HepG2 (cell line): ENCODE results near the gene CUL4A. TPM values are rescaled to one million over a fixed set of nuclear protein-coding genes. Genes with fewer than 3 reads are reported as not detected.

Experiments used
- ATAC-seq: fragments of 200-7000 bp; cut with Tn5 transposase; 3 replicates; pipeline ENCODE4 v1.9.1; 2020; ENCODE audit warnings: mild to moderate bottlenecking, moderate library complexity
- BruUV-seq: library from RNA; stranded (reverse); fragments of 400-500 nt; replicated peaks from 2 replicates; lab custom pipeline; 2021; lab: Mats Ljungman, UMichigan
- CTCF ChIA-PET: fragments of 300-600 bp; formaldehyde crosslinking; extraction: SDS; loops from one replicate; lab custom pipeline; 2021; ENCODE audit warnings: low total read pairs, inconsistent platforms, low intra/inter-chr PET ratio; lab: Yijun Ruan, JAX
- POLR2A ChIA-PET: fragments of 350-600 bp; sonication (Branson Sonifier 250); formaldehyde crosslinking; loops from one replicate; lab custom pipeline; 2020; ENCODE audit warnings: antibody characterized with exemption, inconsistent platforms; lab: Yijun Ruan, JAX
- DNase-seq: peaks from one replicate; pipeline ENCODE4 v3.0.0-alpha.2; 2015; ENCODE audit warnings: low spot score
- FAIRE-seq: peaks from 3 replicates; lab custom pipeline; 2011; peaks lifted over from hg19 to GRCh38; lab: Jason Lieb, UNC
- H2AFZ ChIP-seq: one replicate; pipeline ENCODE4 v1.6.1; 2011; ENCODE audit warnings: low read length, inconsistent platforms
- H3K27ac ChIP-seq: fragments of 300-600 bp; 3 replicates; pipeline ENCODE4 v1.8.0; 2011; ENCODE audit warnings: mixed run types, mild to moderate bottlenecking, mixed read lengths, low read length, inconsistent platforms; ENCODE audit not compliant: insufficient read depth; ENCODE audit errors: extremely low read length
- H3K27me3 ChIP-seq, 2 experiments: fragments of 200-600 bp in 1 of 2; 2 replicates in 1 of 2; 3 replicates in 1 of 2; pipeline versions ENCODE4 v1.6.0 to v1.8.0; 2011; ENCODE audit warnings: low read length in 2 of 2, mild to moderate bottlenecking in 2 of 2, moderate library complexity in 2 of 2, inconsistent platforms in 1 of 2; ENCODE audit not compliant: insufficient read depth in 2 of 2, control insufficient read depth in 1 of 2
- H3K36me3 ChIP-seq, 2 experiments: fragments of 200-600 bp in 1 of 2; replicated peaks in 1 of 2; 2 replicates in 1 of 2; 3 replicates in 1 of 2; pipeline versions ENCODE4 v1.5.1 to v1.8.0; 2011; ENCODE audit warnings: low read length in 2 of 2, inconsistent platforms in 1 of 2; ENCODE audit not compliant: insufficient read depth in 2 of 2, control insufficient read depth in 1 of 2
- H3K4me1 ChIP-seq: 2 replicates; pipeline ENCODE4 v1.5.1; 2012; ENCODE audit warnings: low read length, inconsistent platforms; ENCODE audit not compliant: insufficient read depth
- H3K4me2 ChIP-seq: 2 replicates; pipeline ENCODE4 v1.6.0; 2011; ENCODE audit warnings: low read depth, low read length, inconsistent platforms
- H3K4me3 ChIP-seq, 3 experiments: fragments of 200-600 bp in 1 of 3; sonication (generic), shearing (Covaris generic) in 1 of 3; replicated peaks in 1 of 3; 2 replicates each; pipeline ENCODE4 v1.5.1; 2011 to 2016; ENCODE audit warnings: low read length in 3 of 3, inconsistent platforms in 2 of 3, low read depth in 2 of 3, mild to moderate bottlenecking in 2 of 3, control low read depth in 1 of 3, mixed read lengths in 1 of 3; ENCODE audit not compliant: insufficient read depth in 1 of 3
- H3K79me2 ChIP-seq: one replicate; pipeline ENCODE4 v1.6.1; 2011; ENCODE audit warnings: low read length, inconsistent platforms; ENCODE audit not compliant: insufficient read depth
- H3K9ac ChIP-seq: 2 replicates; pipeline ENCODE4 v1.6.0; 2011; ENCODE audit warnings: mild to moderate bottlenecking, low read depth, low read length, inconsistent platforms; ENCODE audit not compliant: insufficient read depth
- H3K9me3 ChIP-seq: 2 replicates; pipeline ENCODE4 v1.5.1; 2012; ENCODE audit warnings: mild to moderate bottlenecking, low read length
- H4K20me1 ChIP-seq: 2 replicates; pipeline ENCODE4 v1.6.0; 2011; ENCODE audit warnings: inconsistent platforms, mild to moderate bottlenecking, low read length, moderate library complexity; ENCODE audit not compliant: insufficient read depth
- ARHGAP35 ChIP-seq: sonication (generic); formaldehyde crosslinking; IDR thresholded peaks from 2 replicates; pipeline ENCODE4 v1.9.0; 2022; ENCODE audit warnings: mild to moderate bottlenecking, inconsistent platforms, moderate library complexity, missing genetic modification reagents, borderline replicate concordance
- CHD4 ChIP-seq: fragments of 200-600 bp; sonication (generic); IDR thresholded peaks from 2 replicates; pipeline ENCODE4 v1.7.0; 2017; ENCODE audit warnings: mild to moderate bottlenecking, low read length, borderline replicate concordance
- PAXIP1 ChIP-seq: sonication (generic); formaldehyde crosslinking; conservative IDR thresholded peaks from 2 replicates; pipeline ENCODE4 v1.4.0; 2020; ENCODE audit warnings: mild to moderate bottlenecking, missing genetic modification reagents, moderate library complexity
- SMYD3 ChIP-seq: sonication (generic); formaldehyde crosslinking; IDR thresholded peaks from 2 replicates; pipeline ENCODE4 v1.8.1; 2023; ENCODE audit warnings: mild to moderate bottlenecking, missing genetic modification reagents
- SRF ChIP-seq: IDR thresholded peaks from 2 replicates; pipeline ENCODE4 v1.6.1; 2011; ENCODE audit warnings: mild to moderate bottlenecking, low read depth, low read length, moderate library complexity
- TFDP1 ChIP-seq: IDR thresholded peaks from 2 replicates; pipeline ENCODE4 v1.6.1; 2016; ENCODE audit warnings: missing compliant biosample characterization, missing genetic modification reagents, borderline replicate concordance
- ZC3H13 ChIP-seq: sonication (generic); formaldehyde crosslinking; IDR thresholded peaks from 2 replicates; pipeline ENCODE4 v1.8.1; 2023; ENCODE audit warnings: mild to moderate bottlenecking, missing genetic modification reagents, moderate library complexity
- ZMYM4 ChIP-seq: sonication (generic); formaldehyde crosslinking; IDR thresholded peaks from 2 replicates; pipeline ENCODE4 v1.8.1; 2023; ENCODE audit warnings: mild to moderate bottlenecking, missing genetic modification reagents
- ZNF543 ChIP-seq: sonication (generic); formaldehyde crosslinking; IDR thresholded peaks from 2 replicates; pipeline ENCODE4 v1.4.0; 2020; ENCODE audit warnings: mild to moderate bottlenecking, missing genetic modification reagents
- ZNF546 ChIP-seq: sonication (generic); formaldehyde crosslinking; conservative IDR thresholded peaks from 2 replicates; pipeline ENCODE4 v1.8.1; 2023; ENCODE audit warnings: mild to moderate bottlenecking, missing genetic modification reagents
- ZNF616 ChIP-seq: sonication (generic); formaldehyde crosslinking; IDR thresholded peaks from 2 replicates; pipeline ENCODE4 v1.5.0; 2020; ENCODE audit warnings: low read depth, mild to moderate bottlenecking, missing genetic modification reagents
- ZNF639 ChIP-seq: conservative IDR thresholded peaks from 2 replicates; pipeline ENCODE4 v1.6.1; 2018; ENCODE audit warnings: missing genetic modification reagents
- ZNF672 ChIP-seq: sonication (generic); formaldehyde crosslinking; IDR thresholded peaks from 2 replicates; pipeline ENCODE4 v1.8.1; 2022; ENCODE audit warnings: missing genetic modification reagents
- ZNF703 ChIP-seq: sonication (generic); formaldehyde crosslinking; IDR thresholded peaks from 2 replicates; pipeline ENCODE4 v1.5.1; 2020; ENCODE audit warnings: missing genetic modification reagents, mild to moderate bottlenecking, moderate library complexity, borderline replicate concordance
- ZZZ3 ChIP-seq: sonication (generic); formaldehyde crosslinking; IDR thresholded peaks from 2 replicates; pipeline ENCODE4 v1.4.0; 2020; ENCODE audit warnings: missing genetic modification reagents, mild to moderate bottlenecking, borderline replicate concordance
- WGBS: methylation state at CpG from one replicate; pipeline ENCODE4 v1.1.6; 2017; ENCODE audit warnings: low lambda C conversion rate; 5-methylcytosine and 5-hydroxymethylcytosine counted together
- in situ Hi-C: cut with HindIII; loops from 2 replicates; pipeline ENCODE4 v1.10.0; 2017; ENCODE audit warnings: low pct_unique_long_range_greater_than_20kb; ENCODE audit not compliant: extremely low pct_ligation_motif_present
- intact Hi-C: fragments of 100-400 bp; cut with micrococcal nuclease; formaldehyde crosslinking; loops from one replicate; pipeline ENCODE4 v1.10.0; 2022; ENCODE audit not compliant: unreplicated experiment
- polyA plus RNA-seq, 8 experiments: library from polyadenylated mRNA; depleted of rRNA in 3 of 8; stranded (reverse) in 7 of 8; unstranded in 1 of 8; fragments of >200 nt; fragmentation: Illumina TruSeq in 4 of 8; extraction: Trizol in 4 of 8; gene quantifications; 2 replicates each; pipeline versions ENCODE4 v1.2.1 to v1.2.3, GENCODE V29; 2011 to 2016; ENCODE audit warnings: low read depth in 4 of 8, missing spikeins in 1 of 8, mixed read lengths in 1 of 8; ENCODE audit not compliant: insufficient read depth in 1 of 8
- total RNA-seq, 5 experiments: library from RNA; depleted of rRNA; stranded (reverse); fragments of >200 nt; fragmentation: Illumina TruSeq; extraction: Trizol; gene quantifications; 2 replicates each; pipeline ENCODE4 v1.2.3, GENCODE V29; 2016; ENCODE audit warnings: low read depth in 1 of 5

CUL4A gene
- total and polyA plus RNA-seq, 2 of the 13 experiments (the other 11 are each of a cell fraction or from before 2014, with no cell fraction given), result 51.2 to 75.3 TPM

- Histone ChIP-seq H3K9ac (no peak overlapping the region), H3K27me3 (no peaks in the 10 kb centered on the region), H3K4me1 (peaks cover 15% of the 10 kb centered on the region), H3K9me3 (no peaks in the 10 kb centered on the region), H3K36me3 (peaks cover 32 to 83% of the 10 kb centered on the region in 2 experiments), H4K20me1 (peaks cover 20% of the 10 kb centered on the region), H3K4me2 (no peak overlapping the region), H3K27ac (no peak overlapping the region), H3K4me3 (no peak overlapping the region), H2AFZ (no peak overlapping the region), H3K79me2 (peaks cover 59% of the 10 kb centered on the region)
- POLR2A ChIA-PET, result interaction anchor here (0.8 to 1.5 kb wide), 2 partner anchors 15 to 102 kb away, joined by 3 to 4 read pairs; partner anchors contain the start of genes CUL4A and F10
- no peak for ATAC-seq
- DNase-seq, result no peak
- intact Hi-C loops, result no loop called here
- no peak for TF ChIP-seq ZNF672
- no peak for TF ChIP-seq ZZZ3 (CRISPR knock-in tag)
- no peak for TF ChIP-seq ZNF616 (CRISPR knock-in tag)
- TF ChIP-seq ARHGAP35, result no peak
- no peak for TF ChIP-seq ZNF639 (CRISPR knock-in tag)
- TF ChIP-seq ZNF703 (CRISPR knock-in tag), result no peak
- no peak for TF ChIP-seq TFDP1 (CRISPR knock-in tag)
- TF ChIP-seq CHD4, result no peak
- no peak for TF ChIP-seq ZMYM4 (CRISPR knock-in tag)
- no peak for TF ChIP-seq ZNF543 (CRISPR knock-in tag)
- no peak for TF ChIP-seq ZNF546
- TF ChIP-seq SMYD3 (CRISPR knock-in tag), result no peak
- TF ChIP-seq PAXIP1 (CRISPR knock-in tag), result no peak
- TF ChIP-seq SRF, result no peak
- TF ChIP-seq ZC3H13, result no peak
- 95% methylated on average over 8 of the region's 10 CpGs for WGBS
- FAIRE-seq, result no peak
- in situ Hi-C loops, result no loop called here
- BruUV-seq, result no TSS peak
- CTCF ChIA-PET, result no interaction called here
Observed at GRCh38 chr13:113224486-113224885, 15.1 kb downstream of the CUL4A start.
